HUES6 (cell line): ENCODE results near the gene RFESD.

Experiments
- H3K27ac ChIP-seq: 2 replicates; pipeline ENCODE4 v1.7.0; 2013; ENCODE audit warnings: low read depth, mild to moderate bottlenecking, low read length, inconsistent platforms
- H3K27me3 ChIP-seq: 2 replicates; pipeline ENCODE4 v1.6.1; 2013; ENCODE audit warnings: low read length; ENCODE audit not compliant: control insufficient read depth, insufficient read depth
- H3K36me3 ChIP-seq: 2 replicates; pipeline ENCODE4 v1.6.1; 2013; ENCODE audit warnings: low read length; ENCODE audit not compliant: control insufficient read depth, insufficient read depth
- H3K4me1 ChIP-seq: 2 replicates; pipeline ENCODE4 v1.6.1; 2013; ENCODE audit warnings: low read length; ENCODE audit not compliant: control insufficient read depth, insufficient read depth
- H3K4me3 ChIP-seq: 2 replicates; pipeline ENCODE4 v1.5.1; 2013; ENCODE audit warnings: low read depth, low read length
- H3K9ac ChIP-seq: one replicate; pipeline ENCODE4 v1.6.1; 2013; ENCODE audit warnings: mild to moderate bottlenecking, low read length
- H3K9me3 ChIP-seq: 2 replicates; pipeline ENCODE4 v1.6.1; 2013; ENCODE audit warnings: low read depth, low read length; ENCODE audit not compliant: control insufficient read depth, insufficient read depth

Gene RFESD

DNA sequence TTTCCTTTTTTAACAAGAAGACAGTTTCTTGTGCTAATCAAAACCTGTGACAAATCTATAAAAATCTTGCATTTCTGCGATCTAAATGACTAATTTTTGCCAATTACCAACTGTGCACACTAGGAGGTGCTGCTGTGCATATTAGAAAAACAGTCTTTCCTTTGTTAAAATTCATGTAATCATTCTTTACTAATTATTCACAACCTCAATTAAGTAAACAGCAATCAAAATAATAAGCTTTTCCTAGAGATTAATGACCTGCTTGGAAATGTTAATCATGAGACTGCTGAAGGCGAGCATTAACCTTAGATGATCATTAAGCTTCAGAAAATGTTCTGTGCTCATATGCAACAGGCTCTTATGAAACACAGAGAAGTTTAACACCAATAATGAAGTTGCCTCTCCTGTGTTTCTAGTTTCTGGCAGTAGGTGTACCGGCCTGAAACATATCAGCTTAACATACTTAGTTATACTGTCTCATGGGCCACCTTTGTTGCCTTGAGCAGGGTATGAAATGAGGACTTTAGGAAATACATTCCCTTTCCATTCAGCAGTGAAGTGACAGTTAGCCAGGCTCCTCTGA lies 17.7 kb downstream of the RFESD start:
- no peak overlapping the region for H3K9ac ChIP-seq
- H3K9me3 ChIP-seq: no peaks in the 10 kb centered on the region
- H3K27me3 ChIP-seq: no peaks in the 10 kb centered on the region
- H3K4me3 ChIP-seq: no peak overlapping the region
- H3K27ac ChIP-seq: no peak overlapping the region
- no peaks in the 10 kb centered on the region for H3K36me3 ChIP-seq
- H3K4me1 ChIP-seq: peaks cover 1% of the 10 kb centered on the region; the same call in 1 of the 2 replicates

DNA sequence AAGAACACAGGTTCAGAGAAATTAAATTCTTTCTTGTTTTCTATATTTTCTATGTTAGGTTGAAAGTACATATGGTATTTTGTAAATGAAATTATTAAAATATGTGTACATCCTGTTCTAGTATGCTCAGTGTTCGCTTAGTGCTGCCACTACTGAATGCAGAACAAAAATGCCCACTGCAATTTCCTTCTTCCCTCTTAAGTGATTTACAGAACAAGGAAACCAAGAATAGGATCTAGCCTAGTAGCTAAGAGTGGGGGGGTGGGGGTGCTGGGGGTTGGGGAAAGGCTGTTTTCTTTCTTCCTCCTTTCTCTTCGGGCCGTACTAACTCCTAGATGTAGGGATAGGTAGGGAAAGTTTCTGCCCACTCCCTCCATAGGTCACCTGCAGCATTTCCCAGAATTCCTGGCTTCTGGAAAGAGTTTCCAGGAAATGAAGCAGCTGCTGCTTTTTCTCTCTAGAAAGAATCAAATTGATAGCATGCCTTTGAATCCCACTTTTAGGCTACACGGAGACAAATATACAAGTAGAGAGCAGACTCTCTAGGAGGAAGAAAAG lies 20.6 kb downstream of the RFESD start:
- Histone ChIP-seq H3K9ac (no peak overlapping the region), H3K4me3 (no peak overlapping the region), H3K4me1 (peaks cover 7% of the 10 kb centered on the region; the same call in 1 of the 2 replicates), H3K36me3 (no peaks in the 10 kb centered on the region), H3K9me3 (no peaks in the 10 kb centered on the region), H3K27me3 (no peaks in the 10 kb centered on the region), H3K27ac (no peak overlapping the region)

DNA sequence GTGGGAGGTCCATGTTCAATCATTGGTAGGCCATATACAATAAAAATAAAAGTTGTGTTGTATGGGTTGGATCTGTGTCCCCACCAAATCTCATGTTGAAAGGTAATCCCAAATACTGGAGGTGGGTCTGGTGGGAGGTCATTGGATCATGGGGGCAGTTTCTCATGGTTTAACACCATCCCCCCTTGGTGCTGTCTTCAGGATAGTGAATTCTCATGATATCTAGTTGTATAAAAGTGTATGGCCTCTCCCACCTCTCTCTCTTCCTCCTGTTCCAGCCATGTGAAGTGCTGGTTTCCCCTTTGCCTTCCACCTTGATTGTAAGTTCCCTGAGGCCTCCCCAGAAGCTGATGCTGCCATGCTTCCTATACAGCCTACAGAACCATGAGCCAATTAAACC lies 21.1 kb downstream of the RFESD start:
- Histone ChIP-seq H3K9me3 (no peaks in the 10 kb centered on the region), H3K27me3 (no peaks in the 10 kb centered on the region), H3K4me3 (no peak overlapping the region), H3K36me3 (no peaks in the 10 kb centered on the region), H3K4me1 (peaks cover 7% of the 10 kb centered on the region; the same call in 1 of the 2 replicates), H3K9ac (no peak overlapping the region), H3K27ac (no peak overlapping the region)

DNA sequence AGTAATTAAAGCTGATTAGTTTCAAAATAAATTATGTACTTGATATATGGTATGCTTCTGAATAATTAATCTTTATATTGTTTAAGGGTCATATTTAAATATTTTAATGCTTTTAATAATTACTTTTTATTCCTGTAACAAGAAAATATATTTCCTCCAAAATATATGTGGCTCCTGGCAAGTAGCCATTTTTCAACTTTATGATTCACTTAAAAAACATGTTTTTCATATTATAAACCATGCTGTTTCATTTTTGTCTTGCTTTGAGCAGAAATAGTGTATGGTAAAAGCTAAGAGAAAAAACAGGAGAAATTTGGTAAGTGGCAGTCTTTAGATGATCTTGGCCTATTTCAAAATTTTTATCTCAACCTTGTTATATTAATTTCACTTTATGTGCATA lies 21.6 kb downstream of the RFESD start:
- peaks cover 7% of the 10 kb centered on the region; the same call in 1 of the 2 replicates for H3K4me1 ChIP-seq
- H3K9ac ChIP-seq: no peak overlapping the region
- H3K4me3 ChIP-seq: no peak overlapping the region
- no peaks in the 10 kb centered on the region for H3K36me3 ChIP-seq
- H3K9me3 ChIP-seq: no peaks in the 10 kb centered on the region
- H3K27ac ChIP-seq: no peak overlapping the region
- no peaks in the 10 kb centered on the region for H3K27me3 ChIP-seq

DNA sequence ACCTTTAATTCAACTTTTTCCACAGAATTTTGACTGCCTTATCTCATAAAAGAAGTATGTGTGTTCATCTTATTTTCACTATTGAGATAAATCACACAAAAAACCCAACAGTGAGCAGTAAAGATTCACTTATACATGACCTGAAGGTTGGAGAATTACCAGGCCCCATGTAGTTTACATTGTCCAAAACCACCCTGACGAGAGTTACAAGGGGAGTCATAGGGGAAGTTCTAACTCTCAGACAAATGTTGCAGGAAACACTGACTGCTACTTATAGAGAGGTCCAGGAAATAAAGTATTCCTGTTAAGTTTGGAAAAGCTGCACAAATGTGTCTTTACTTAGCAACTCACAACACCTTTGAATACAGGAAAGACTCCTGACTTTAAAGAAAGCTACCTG lies 22.2 kb downstream of the RFESD start:
- Histone ChIP-seq H3K4me1 (peaks cover 7% of the 10 kb centered on the region; the same call in 1 of the 2 replicates), H3K4me3 (no peak overlapping the region), H3K36me3 (no peaks in the 10 kb centered on the region), H3K27ac (no peak overlapping the region), H3K9ac (no peak overlapping the region), H3K9me3 (no peaks in the 10 kb centered on the region), H3K27me3 (no peaks in the 10 kb centered on the region)

DNA sequence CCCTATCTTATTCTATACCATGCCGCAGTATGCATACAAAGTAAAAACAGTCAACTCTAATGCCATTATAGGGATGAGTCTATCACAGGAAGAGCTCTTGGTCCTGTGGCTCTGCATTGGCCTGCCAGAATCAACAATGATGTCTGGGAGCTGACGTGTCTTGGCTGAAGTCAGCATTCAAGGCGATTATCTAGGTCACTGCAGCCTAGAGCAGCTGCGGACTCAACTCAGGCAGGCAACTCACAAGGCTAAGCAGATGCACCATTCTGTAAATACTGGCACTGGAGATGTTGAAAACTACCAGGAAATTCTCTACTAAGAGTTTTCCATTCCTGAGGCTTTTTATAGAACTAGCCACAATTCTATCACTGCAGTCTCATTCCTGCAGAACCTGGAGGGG lies 23.0 kb downstream of the RFESD start:
- no peak overlapping the region for H3K4me3 ChIP-seq
- no peak overlapping the region for H3K9ac ChIP-seq
- no peaks in the 10 kb centered on the region for H3K27me3 ChIP-seq
- peaks cover 7% of the 10 kb centered on the region; the same call in 1 of the 2 replicates for H3K4me1 ChIP-seq
- no peak overlapping the region for H3K27ac ChIP-seq
- H3K9me3 ChIP-seq: no peaks in the 10 kb centered on the region
- H3K36me3 ChIP-seq: no peaks in the 10 kb centered on the region

DNA sequence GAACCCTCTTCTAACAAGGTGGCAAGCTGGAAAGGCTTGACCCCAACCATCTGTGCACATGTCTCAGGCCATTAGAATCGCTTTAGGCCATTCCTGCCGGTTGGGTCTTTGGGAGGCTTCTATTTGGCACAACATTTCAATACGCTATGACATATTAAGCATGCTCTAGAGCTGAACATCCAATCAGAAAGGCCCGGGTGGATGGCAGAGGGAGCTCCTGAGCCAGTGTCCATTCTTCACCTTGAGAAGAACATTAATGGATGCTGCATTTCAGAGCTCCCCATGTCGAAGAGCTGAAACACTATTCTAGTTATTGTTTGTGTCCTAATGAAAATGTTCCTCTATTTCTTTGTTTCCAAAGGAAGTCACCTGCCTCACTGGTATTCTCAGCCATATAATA lies 23.4 kb downstream of the RFESD start:
- Histone ChIP-seq H3K9ac (no peak overlapping the region), H3K4me3 (no peak overlapping the region), H3K27me3 (no peaks in the 10 kb centered on the region), H3K27ac (no peak overlapping the region), H3K36me3 (no peaks in the 10 kb centered on the region), H3K9me3 (no peaks in the 10 kb centered on the region), H3K4me1 (peaks cover 7% of the 10 kb centered on the region; the same call in 1 of the 2 replicates)

DNA sequence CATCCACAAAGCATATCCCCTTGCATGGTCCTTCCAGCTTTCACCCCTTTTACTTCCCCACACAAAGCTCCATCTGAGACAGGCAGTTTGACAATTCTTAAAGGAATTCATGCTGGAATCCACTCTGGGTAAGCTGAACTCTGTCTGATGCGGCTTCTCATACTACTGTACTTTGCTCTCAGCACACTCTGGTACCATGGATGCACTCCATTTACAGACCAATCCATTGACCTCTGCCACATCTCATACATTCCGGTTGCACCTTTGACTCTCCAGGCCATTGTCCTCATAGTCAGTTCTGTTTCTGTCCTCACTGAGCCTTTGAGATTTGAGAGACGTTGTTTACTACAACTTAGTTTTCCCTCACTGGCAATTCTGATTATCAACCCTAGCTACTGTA lies 24.0 kb downstream of the RFESD start:
- H3K9me3 ChIP-seq: no peaks in the 10 kb centered on the region
- no peaks in the 10 kb centered on the region for H3K27me3 ChIP-seq
- H3K4me3 ChIP-seq: no peak overlapping the region
- H3K27ac ChIP-seq: no peak overlapping the region
- peaks cover 7% of the 10 kb centered on the region; the same call in 1 of the 2 replicates for H3K4me1 ChIP-seq
- H3K36me3 ChIP-seq: no peaks in the 10 kb centered on the region
- H3K9ac ChIP-seq: no peak overlapping the region

DNA sequence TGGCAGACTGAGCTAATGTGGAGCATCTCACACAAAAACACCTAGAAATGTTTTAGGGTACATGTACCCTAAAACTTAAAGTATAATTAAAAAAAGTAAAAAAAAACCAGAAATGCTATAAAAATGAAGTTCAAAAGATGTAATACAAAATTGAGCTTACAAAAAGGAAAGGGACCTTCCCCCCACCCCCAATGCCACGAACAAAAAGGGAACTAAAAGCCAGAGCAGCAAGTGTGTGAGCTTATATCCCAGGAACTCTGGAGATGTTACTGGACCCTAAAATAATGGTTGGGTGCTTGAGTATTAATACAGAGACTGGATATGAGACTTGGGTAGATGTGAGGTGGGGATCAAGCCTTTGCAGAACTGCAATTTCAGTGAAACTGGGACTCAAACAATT lies 25.2 kb downstream of the RFESD start:
- Histone ChIP-seq H3K27me3 (no peaks in the 10 kb centered on the region), H3K36me3 (no peaks in the 10 kb centered on the region), H3K4me3 (no peak overlapping the region), H3K27ac (no peak overlapping the region), H3K9ac (no peak overlapping the region), H3K9me3 (no peaks in the 10 kb centered on the region), H3K4me1 (peaks cover 7% of the 10 kb centered on the region; the same call in 1 of the 2 replicates)

DNA sequence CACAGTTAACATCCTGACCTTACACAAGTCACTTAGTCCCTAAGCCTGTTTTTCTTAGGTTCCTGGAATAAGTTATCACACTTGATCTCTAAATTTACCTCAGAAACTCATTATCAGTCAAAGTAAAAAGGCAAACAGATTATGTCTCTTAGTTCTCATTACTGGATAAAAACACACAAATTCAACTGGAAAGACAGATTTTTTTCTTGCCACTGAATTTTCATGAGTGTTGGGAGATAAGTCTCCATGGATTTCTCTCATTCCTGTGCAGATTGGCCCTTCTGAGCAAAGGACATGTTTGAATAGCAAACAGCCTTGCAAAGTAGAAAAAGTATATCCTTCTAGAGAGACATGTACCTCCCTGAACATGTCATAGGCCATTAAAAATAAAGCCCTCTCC lies 26.1 kb downstream of the RFESD start:
- no peak overlapping the region for H3K4me3 ChIP-seq
- H3K9ac ChIP-seq: no peak overlapping the region
- H3K27me3 ChIP-seq: no peaks in the 10 kb centered on the region
- no peaks in the 10 kb centered on the region for H3K9me3 ChIP-seq
- H3K4me1 ChIP-seq: peaks cover 7% of the 10 kb centered on the region; the same call in 1 of the 2 replicates
- H3K27ac ChIP-seq: no peak overlapping the region
- H3K36me3 ChIP-seq: no peaks in the 10 kb centered on the region

DNA sequence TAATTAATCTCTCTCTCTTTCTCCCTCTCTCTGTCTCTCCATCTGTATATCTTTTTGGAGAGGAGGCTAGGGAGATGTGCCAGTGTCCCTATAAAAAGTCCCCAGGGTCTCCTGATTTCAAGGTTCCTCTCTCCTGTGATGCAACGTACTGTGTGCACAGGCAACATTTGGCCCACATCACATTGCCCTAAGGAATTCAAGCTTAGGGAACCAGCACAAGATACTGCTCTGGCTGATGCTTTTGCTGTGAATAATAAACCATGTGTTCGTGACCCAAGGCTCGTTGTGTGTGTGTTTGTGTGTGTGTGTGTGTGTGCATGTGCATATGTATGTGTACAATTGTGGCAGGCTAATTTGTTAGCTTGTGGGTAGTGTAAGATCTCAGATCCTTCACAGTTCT lies 26.5 kb downstream of the RFESD start:
- no peak overlapping the region for H3K9ac ChIP-seq
- no peaks in the 10 kb centered on the region for H3K27me3 ChIP-seq
- no peak overlapping the region for H3K4me3 ChIP-seq
- H3K36me3 ChIP-seq: no peaks in the 10 kb centered on the region
- no peaks in the 10 kb centered on the region for H3K9me3 ChIP-seq
- no peak overlapping the region for H3K27ac ChIP-seq
- H3K4me1 ChIP-seq: peaks cover 7% of the 10 kb centered on the region; the same call in 1 of the 2 replicates
